A549 treated with DMSO at 1 μM for 4 hours (cell line): ENCODE data around the gene ACTMAP. TPM values are rescaled to one million over a fixed set of nuclear protein-coding genes. Genes with fewer than 3 reads are reported as not detected.

Source experiments
- total RNA-seq: library from RNA; stranded (reverse); fragments of 200-300 nt; extraction: Qiagen RNA extraction; gene quantifications from 5 replicates; pipeline ENCODE4 v1.2.3, GENCODE V29; 2022; ENCODE audit warnings: low read depth

The ACTMAP gene, protein sequence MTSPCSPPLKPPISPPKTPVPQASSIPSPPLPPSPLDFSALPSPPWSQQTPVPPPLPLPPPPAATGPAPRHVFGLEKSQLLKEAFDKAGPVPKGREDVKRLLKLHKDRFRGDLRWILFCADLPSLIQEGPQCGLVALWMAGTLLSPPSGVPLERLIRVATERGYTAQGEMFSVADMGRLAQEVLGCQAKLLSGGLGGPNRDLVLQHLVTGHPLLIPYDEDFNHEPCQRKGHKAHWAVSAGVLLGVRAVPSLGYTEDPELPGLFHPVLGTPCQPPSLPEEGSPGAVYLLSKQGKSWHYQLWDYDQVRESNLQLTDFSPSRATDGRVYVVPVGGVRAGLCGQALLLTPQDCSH
- 16.4 to 19.7 TPM (median 18.4 TPM) in 5 replicates for total RNA-seq

DNA sequence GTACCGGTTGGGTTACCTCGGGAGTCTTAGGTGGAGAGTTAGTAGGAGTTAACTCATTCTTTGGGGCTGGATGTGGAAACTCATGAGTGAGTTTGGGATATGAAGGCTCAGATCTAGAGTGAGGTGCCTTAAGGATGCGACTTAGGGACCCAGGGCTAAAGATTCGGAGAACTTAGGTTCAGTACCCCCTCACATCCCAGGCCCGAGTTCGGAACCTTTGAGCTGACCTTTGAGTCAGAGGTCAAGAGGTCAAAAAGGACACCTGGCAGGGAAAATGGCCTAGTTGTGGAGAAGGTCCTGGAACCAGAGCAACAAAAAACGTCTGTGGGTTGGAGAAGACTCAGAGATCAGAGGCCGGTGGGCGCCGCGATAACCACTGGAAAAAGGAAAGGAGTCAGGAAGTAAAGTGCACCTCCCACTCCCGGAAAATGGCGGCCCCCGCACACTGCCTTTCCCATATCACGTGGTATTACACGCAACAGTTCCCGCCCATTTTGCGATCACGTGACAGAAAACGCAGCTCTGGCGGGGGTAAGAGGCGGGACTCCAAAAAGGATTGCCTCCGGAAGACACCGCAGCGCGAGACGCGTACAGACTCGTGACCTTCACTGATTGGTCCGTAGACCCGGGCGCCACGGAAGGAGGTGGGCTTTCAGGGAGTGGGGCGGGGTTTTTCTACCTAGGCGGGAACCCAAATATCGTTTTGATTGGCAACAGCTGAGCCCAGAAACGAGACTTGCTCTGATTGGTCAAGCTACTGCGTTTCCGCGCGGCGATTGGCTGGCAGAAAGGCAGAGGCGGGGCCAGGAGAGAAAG is at the start of gene ACTMAP:
TSS of gene ACTMAP (minus strand) at position 420 of the 816 bp plus-strand sequence. CDS start 674 bp downstream, outside the sequence.

DNA sequence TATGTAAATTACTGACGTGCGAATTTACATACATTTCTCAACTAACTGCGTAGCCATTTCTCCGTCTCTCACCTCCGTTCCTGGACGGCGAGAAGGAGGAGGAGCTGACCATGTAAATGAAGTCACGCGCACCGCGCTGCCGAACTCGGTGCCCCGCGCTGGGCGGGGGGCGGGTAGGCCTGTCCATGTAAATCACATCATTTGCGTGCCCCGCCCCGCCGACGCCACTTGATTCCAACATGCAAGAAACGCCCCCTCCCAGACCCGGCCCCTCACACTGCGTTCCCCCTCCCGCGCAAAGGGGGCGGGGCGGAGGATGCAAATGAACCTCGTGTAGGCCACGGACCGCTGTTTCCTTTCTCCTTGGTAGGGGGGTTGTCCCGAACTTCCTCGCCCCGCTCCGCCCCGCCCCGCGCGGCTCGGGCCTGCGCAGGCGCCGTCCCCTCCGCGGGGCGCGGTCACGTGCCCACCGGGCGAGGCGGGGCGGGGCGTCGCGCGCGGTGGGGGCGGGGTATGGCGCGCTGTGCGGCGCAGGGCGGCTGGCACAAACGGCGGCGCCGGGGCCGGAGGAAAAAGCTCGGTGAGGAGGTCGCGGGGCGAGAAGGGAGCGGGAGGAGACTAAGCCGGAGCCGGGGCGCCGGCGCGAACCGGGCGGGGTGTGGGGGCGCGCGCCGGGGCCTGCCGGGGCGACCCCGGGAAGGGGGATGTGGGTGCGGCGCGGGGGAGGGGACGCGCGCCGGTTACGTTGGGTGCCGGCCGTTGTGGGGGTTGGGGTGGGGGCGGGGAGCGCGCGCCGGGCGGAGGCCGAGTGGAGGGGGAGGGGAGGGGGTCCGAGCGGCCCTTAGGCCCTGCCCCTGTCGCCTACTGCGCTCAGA is 48.6 kb upstream of the ACTMAP start, which contains the start of gene EGLN2:
TSS of gene EGLN2 (plus strand) at position 509 of the 875 bp plus-strand sequence. CDS start 1,382 bp downstream, outside the sequence.

DNA sequence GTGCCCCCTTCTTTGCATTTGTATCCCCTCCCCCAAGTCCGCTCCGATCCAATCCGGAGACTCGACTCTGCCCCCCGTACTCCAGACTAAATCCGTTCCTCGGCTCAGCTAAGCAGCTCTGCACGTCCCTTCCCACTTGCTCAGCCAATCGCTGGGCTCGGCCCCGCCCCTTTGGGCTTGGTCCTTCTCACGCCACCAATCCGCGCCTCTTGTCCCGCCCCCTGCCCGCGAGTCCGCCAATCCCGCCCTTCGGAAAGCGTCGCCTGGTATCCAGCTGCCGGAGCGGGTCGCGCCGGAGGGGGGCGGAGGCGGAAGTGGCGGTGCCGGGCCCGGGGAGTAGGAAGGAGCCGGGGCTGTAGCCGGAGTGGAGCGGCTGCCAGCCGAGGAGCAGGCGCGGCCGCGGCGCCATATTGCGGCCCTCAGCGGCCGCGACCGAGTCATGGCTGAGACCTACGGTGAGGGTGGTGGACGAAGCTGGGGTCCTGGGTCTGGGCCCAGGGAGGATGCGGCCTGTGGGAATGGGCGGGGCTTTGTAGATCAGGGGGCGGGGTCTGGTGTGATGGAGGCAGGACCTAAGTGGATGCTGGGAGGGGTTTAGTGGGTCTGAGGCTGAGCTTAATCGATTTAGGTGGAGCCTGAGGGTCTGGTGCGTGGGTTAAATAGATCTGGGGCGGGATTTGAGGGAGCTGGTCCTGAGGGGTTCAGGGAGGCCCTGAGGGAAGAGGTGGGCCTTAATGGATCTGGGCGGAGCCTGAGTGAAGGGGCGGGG is 27.8 kb upstream of the ACTMAP start, which contains the start of gene RAB4B:
TSS of gene RAB4B (plus strand) at position 311 of the 769 bp plus-strand sequence. CDS start at position 440, 129 bp downstream.

DNA sequence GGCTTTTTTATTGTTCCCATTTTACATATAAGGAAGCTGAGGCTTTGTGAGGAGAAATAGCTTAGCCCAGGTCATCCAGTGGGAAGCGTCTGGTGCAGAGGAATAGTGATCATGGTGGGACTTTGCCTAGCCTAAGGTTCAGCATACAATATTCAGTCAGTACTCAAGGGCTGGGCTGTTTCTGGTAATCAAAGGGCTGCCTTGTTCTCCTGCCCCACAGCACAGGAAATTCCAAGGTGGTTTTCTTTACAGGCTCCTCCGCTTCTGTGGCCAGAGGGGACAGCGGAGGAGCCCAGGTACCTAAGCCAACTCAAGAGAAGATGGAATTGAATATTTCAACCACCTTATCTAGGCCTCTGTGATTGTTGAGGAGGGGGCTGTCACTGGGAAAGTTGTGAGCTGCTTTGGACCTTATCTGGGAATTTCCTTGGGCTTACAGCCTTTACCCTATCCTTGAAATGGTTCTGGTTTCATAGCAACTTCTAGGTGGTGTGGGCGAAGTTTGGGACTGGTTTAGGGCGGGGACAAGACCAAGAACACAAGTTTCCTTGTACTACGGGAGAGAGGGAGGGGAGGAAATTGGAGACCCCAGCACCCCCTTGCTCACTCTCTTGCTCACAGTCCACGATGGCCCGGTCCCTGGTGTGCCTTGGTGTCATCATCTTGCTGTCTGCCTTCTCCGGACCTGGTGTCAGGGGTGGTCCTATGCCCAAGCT is 24.8 kb upstream of the ACTMAP start, which contains the start of gene MIA:
TSS of gene MIA (plus strand) at position 606 of the 716 bp plus-strand sequence. CDS start at position 628, 22 bp downstream.

DNA sequence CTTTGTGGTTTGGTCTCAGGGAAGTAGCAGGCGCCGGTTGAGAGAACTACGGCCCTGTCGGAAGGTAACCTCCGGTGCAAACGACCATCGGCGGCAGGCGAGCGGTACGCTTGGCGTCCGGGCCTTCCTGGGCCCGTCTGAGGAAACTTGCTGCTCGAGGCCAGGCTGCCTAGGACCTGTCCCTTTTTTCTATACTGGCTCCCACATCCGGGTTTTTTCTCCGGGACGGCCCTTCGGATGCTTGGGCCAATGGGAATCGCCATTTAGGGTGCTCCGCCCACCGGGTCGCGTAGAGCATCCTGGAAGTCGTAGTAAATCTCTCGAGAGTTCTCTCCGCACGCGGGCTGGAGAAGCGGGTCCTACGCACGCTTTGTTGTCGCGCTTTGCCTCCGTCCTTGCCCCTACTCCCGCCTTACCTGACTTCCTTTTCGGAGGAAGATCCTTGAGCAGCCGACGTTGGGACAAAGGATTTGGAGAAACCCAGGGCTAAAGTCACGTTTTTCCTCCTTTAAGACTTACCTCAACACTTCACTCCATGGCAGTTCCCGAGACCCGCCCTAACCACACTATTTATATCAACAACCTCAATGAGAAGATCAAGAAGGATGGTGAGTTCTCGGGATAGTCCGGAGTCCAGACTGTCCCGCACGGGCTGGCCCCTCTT is 729 bp upstream of the ACTMAP start, which contains the start of gene SNRPA:
TSS of gene SNRPA (plus strand) at position 330 of the 664 bp plus-strand sequence. CDS start at position 536, 206 bp downstream.

DNA sequence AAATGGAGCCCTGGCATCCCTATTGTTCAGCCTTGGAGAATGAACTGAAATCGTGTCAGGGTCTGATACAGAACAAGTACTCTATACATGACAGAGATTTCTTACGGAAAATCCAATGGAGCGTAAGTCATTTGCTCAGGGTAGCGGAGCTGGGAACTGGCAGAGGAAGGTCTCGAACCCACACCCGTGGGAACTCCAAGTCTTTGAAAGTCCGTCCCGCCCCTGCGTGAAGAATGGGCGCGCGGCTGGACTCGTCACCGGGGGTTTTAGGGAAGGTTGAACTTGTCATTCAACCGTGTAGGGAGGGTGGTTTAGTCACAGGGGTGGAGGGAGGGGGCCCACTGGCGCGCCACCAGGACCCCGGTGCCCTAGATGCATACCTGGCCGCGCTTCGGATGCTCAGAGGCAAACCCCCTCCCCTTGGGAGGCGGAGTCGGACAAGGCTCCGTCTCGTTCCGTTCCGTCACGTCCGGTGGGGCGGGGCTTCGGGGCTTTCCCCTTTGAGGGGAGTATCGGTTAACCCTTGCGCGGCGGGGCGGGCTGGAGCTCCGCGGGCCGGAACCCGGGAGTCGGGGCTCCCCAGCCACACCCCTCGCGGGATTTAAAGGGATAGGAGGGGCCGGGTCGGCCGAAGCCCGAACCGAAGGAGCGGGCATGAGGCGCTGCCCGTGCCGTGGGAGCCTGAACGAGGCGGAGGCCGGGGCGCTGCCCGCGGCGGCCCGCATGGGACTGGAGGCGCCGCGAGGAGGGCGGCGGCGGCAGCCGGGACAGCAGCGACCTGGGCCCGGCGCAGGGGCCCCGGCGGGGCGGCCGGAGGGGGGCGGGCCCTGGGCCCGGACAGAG is 33.6 kb downstream of the ACTMAP start, which contains the start of the genes COQ8B and ITPKC:
TSS of gene COQ8B (minus strand) at position 405 of the 843 bp plus-strand sequence. CDS start 2,254 bp downstream, outside the sequence.
TSS of gene ITPKC (plus strand) at position 631 of the 843 bp plus-strand sequence. CDS start at position 655, 24 bp downstream.

Other genes starting within 250 kb of the ACTMAP start
- 121 to 152 TPM (median 134 TPM) in 5 replicates for gene SHKBP1, start 173.6 kb downstream of the ACTMAP start, total RNA-seq
- gene LTBP4, start 149.1 kb downstream of the ACTMAP start, total RNA-seq = 46.1 to 67.2 TPM (median 60.0 TPM) in 5 replicates
- 57.1 to 72.3 TPM (median 58.4 TPM) in 5 replicates for gene NUMBL, start 59.8 kb downstream of the ACTMAP start, total RNA-seq
- 62.6 to 72.2 TPM (median 69.9 TPM) in 5 replicates for gene COQ8B, start 33.6 kb downstream of the ACTMAP start, total RNA-seq
- 17.8 to 18.8 TPM (median 18.5 TPM) in 5 replicates for gene ITPKC, start 33.4 kb downstream of the ACTMAP start, total RNA-seq
- gene SNRPA, start 726 bp upstream of the ACTMAP start, total RNA-seq = 140 to 190 TPM (median 160 TPM) in 5 replicates
- gene MIA, start 25.0 kb upstream of the ACTMAP start, total RNA-seq = not detected in 5 replicates
- gene RAB4B, start 27.8 kb upstream of the ACTMAP start, total RNA-seq = 15.1 to 20.6 TPM (median 18.3 TPM) in 5 replicates
- 72.5 to 87.8 TPM (median 80.5 TPM) in 5 replicates for gene EGLN2, start 48.7 kb upstream of the ACTMAP start, total RNA-seq
- 0.08 TPM in 1 of 5 replicates, not detected in the others for gene CYP2A6, start 100.0 kb upstream of the ACTMAP start, total RNA-seq
- not detected in 5 replicates for gene CYP2A7, start 131.8 kb upstream of the ACTMAP start, total RNA-seq
- 0.05 to 0.07 TPM in 2 of 5 replicates, not detected in the others for gene CYP2B6, start 240.8 kb upstream of the ACTMAP start, total RNA-seq